HG02642 (cell line): ENCODE data around the gene SPRR2F.
"Not testable (repeated sequence)": the region's sequence is repeated elsewhere in the genome, so short reads cannot be mapped to it uniquely, and the experiment has no call there.

ENCODE experiments used
- ATAC-seq: cut with Tn5 transposase; IDR thresholded peaks from one replicate; pipeline ENCODE4 v1.9.1; 2021; ENCODE audit warnings: mild to moderate bottlenecking; ENCODE audit not compliant: unreplicated experiment, poor library complexity

The SPRR2F gene

GRCh38 chr1:153113416-153113815 lies at the start of gene SPRR2F:
Gene SPRR2F (minus strand): TSS chr1:153113516. CDS start chr1:153112733, 783 bp downstream.
- ATAC-seq: no peak

- no peak for ATAC-seq
Measured at GRCh38 chr1:153155541-153155940, 42.2 kb upstream of the SPRR2F start.

- no peak for ATAC-seq
Measured at GRCh38 chr1:153152481-153152880, 39.2 kb upstream of the SPRR2F start.

- no peak for ATAC-seq
Measured at GRCh38 chr1:153150846-153151245, 37.5 kb upstream of the SPRR2F start, which contains the start of gene SPRR2G. Gene SPRR2G (minus strand): TSS chr1:153150890. CDS start chr1:153150110, 780 bp downstream.

- no peak for ATAC-seq
Measured at GRCh38 chr1:153141377-153141776, 28.1 kb upstream of the SPRR2F start.

- no peak for ATAC-seq
Measured at GRCh38 chr1:153140484-153140883, 27.2 kb upstream of the SPRR2F start.

- no peak for ATAC-seq
Measured at GRCh38 chr1:153133743-153134142, 20.4 kb upstream of the SPRR2F start.

GRCh38 chr1:153133267-153133666 lies 20.0 kb upstream of the SPRR2F start:
- no peak for ATAC-seq

GRCh38 chr1:153128688-153129087 lies 15.4 kb upstream of the SPRR2F start:
- not testable (repeated sequence) for ATAC-seq

GRCh38 chr1:153127296-153127695 lies 14.0 kb upstream of the SPRR2F start:
- no peak for ATAC-seq

GRCh38 chr1:153125536-153125935 lies 12.2 kb upstream of the SPRR2F start:
- ATAC-seq: no peak

- not testable (repeated sequence) for ATAC-seq
Measured at GRCh38 chr1:153123793-153124192, 10.5 kb upstream of the SPRR2F start.

- no peak for ATAC-seq
Measured at GRCh38 chr1:153122831-153123421, 9.6 kb upstream of the SPRR2F start.

GRCh38 chr1:153120945-153121344 lies 7.6 kb upstream of the SPRR2F start:
- no peak for ATAC-seq

GRCh38 chr1:153119491-153119971 lies 6.2 kb upstream of the SPRR2F start:
- ATAC-seq: no peak

- ATAC-seq: not testable (repeated sequence)
Measured at GRCh38 chr1:153115264-153115663, 1.9 kb upstream of the SPRR2F start.

- ATAC-seq: not testable (repeated sequence)
Measured at GRCh38 chr1:153112454-153112853, 862 bp downstream of the SPRR2F start.

- ATAC-seq: no peak
Measured at GRCh38 chr1:153100245-153100644, 13.1 kb downstream of the SPRR2F start.

GRCh38 chr1:153099461-153100045 lies 13.8 kb downstream of the SPRR2F start:
- no peak for ATAC-seq

GRCh38 chr1:153095764-153096163 lies 17.6 kb downstream of the SPRR2F start:
- ATAC-seq: no peak

- ATAC-seq: no peak
Measured at GRCh38 chr1:153094426-153094825, 18.9 kb downstream of the SPRR2F start, which contains the start of gene SPRR2E. Gene SPRR2E (minus strand): TSS chr1:153094526. CDS start chr1:153093751, 775 bp downstream.

- no peak for ATAC-seq
Measured at GRCh38 chr1:153087652-153088051, 25.7 kb downstream of the SPRR2F start.
